A673 (cell line): Measurements from ENCODE around the gene LENG8.

Experiments
- EZH2 ChIP-seq: fragments of 200-600 bp; sonication (generic); IDR thresholded peaks from 2 replicates; pipeline ENCODE4 v1.6.1; 2017; ENCODE audit warnings: borderline replicate concordance, low read depth, mild to moderate bottlenecking, mixed read lengths, antibody characterized with exemption, low read length; ENCODE audit not compliant: poor library complexity, severe bottlenecking
- TF ChIP-seq, protein P1 (sequence below): fragments of 300-800, 200-600 bp; sonication (generic); conservative IDR thresholded peaks from 2 replicates; pipeline ENCODE4 v1.5.1; 2017; ENCODE audit warnings: low read depth, mild to moderate bottlenecking, antibody characterized with exemption, low read length, moderate library complexity, mixed read lengths

DNA sequence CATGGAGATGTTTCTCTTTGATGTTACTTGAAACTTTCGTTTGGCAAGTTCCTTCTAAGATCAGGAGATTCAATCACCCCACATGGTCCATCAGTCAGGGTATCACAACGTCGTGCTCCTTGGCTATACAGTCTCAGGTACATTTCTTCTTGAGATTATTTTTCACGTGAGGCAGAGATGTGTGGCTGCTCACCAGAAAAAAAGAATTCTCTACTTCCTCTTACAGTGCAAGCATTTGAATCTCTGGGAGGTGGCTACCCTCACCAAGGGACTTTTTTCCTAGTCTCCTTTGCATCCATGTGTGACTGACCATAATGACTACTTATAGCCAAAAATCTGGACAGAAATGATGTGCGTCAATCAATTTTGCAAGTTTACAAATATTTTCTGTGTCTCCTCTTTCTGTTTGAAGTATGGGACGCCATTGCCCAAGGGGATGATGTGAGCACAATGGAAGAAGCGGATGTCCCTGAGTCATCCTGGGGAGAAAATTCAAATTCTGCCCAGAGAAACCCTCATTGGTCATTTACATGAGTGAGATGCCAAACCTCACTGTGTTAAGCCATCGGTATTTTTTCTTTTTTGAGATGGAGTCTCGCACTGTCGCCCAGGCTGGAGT is 45.1 kb downstream of the LENG8 start:
- TF ChIP-seq, protein P1, sequence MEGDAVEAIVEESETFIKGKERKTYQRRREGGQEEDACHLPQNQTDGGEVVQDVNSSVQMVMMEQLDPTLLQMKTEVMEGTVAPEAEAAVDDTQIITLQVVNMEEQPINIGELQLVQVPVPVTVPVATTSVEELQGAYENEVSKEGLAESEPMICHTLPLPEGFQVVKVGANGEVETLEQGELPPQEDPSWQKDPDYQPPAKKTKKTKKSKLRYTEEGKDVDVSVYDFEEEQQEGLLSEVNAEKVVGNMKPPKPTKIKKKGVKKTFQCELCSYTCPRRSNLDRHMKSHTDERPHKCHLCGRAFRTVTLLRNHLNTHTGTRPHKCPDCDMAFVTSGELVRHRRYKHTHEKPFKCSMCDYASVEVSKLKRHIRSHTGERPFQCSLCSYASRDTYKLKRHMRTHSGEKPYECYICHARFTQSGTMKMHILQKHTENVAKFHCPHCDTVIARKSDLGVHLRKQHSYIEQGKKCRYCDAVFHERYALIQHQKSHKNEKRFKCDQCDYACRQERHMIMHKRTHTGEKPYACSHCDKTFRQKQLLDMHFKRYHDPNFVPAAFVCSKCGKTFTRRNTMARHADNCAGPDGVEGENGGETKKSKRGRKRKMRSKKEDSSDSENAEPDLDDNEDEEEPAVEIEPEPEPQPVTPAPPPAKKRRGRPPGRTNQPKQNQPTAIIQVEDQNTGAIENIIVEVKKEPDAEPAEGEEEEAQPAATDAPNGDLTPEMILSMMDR, result no peak
- TF ChIP-seq EZH2, result no peak
